GM13977 (cell line): ENCODE results near the gene WWC1.

Source experiments
- DNase-seq: peaks from one replicate; pipeline ENCODE4 v3.0.0; 2012; ENCODE audit warnings: low spot score
- CTCF ChIP-seq: IDR thresholded peaks from 2 replicates; pipeline ENCODE4 v1.5.1; 2012; ENCODE audit warnings: mild to moderate bottlenecking, control low read depth; ENCODE audit not compliant: insufficient read depth; ENCODE audit errors: extremely low read depth, missing control alignments
- in situ Hi-C: fragments of 300-500 bp; cut with MboI; formaldehyde crosslinking; loops from one replicate; pipeline ENCODE4 v1.12.0; 2022; ENCODE audit warnings: low sequenced_read_pairs, low pct_unique_long_range_greater_than_20kb, mixed read lengths, inconsistent platforms; ENCODE audit not compliant: unreplicated experiment

WWC1 gene

GRCh38 chr5:168417731-168418429, 126.4 kb downstream of the WWC1 start:
- TF ChIP-seq CTCF = no peak
- in situ Hi-C loops = no loop called here
- no peak for DNase-seq

GRCh38 chr5:168420461-168420860, 129.0 kb downstream of the WWC1 start:
- in situ Hi-C loops = no loop called here
- DNase-seq = no peak
- TF ChIP-seq CTCF = no peak

GRCh38 chr5:168422431-168422830, 131.0 kb downstream of the WWC1 start:
- in situ Hi-C loops = no loop called here
- peak; percentile 12 for TF ChIP-seq CTCF
- DNase-seq = no peak

GRCh38 chr5:168423478-168423877, 132.0 kb downstream of the WWC1 start:
- DNase-seq = no peak
- no peak for TF ChIP-seq CTCF
- in situ Hi-C loops = no loop called here

- in situ Hi-C loops = no loop called here
- TF ChIP-seq CTCF = no peak
- DNase-seq = no peak
Measured at GRCh38 chr5:168423971-168424370, 132.5 kb downstream of the WWC1 start.

GRCh38 chr5:168424594-168425323, 133.3 kb downstream of the WWC1 start:
- in situ Hi-C loops = no loop called here
- TF ChIP-seq CTCF = no peak
- no peak for DNase-seq
